Ovary (tissue), 9 donors: ENCODE results near the gene ATP2B2. TPM values are rescaled to one million over a fixed set of nuclear protein-coding genes. Genes with fewer than 3 reads are reported as not detected.

Source experiments
- DNase-seq, 5 donors: peaks; one replicate each; pipeline ENCODE4 v3.0.0-alpha.2; 2019 to 2020
- H3K27ac ChIP-seq, 2 donors: fragments of 200-600 bp; one replicate each; pipeline versions ENCODE4 v1.5.1 to v1.8.0; 2019 to 2022
- H3K27me3 ChIP-seq: fragments of 200-600 bp; one replicate; pipeline ENCODE4 v1.8.0; 2022
- H3K36me3 ChIP-seq: fragments of 200-600 bp; sonication (generic); one replicate; pipeline ENCODE4 v1.5.1; 2019
- H3K4me1 ChIP-seq: one replicate; pipeline ENCODE4 v1.8.1; 2013; ENCODE audit warnings: mild to moderate bottlenecking, moderate library complexity; ENCODE audit not compliant: insufficient read depth
- H3K4me3 ChIP-seq: fragments of 200-600 bp; sonication (generic); one replicate; pipeline ENCODE4 v1.5.1; 2017
- H3K9me3 ChIP-seq, 2 donors: fragments of 200-600 bp in 1 of 2; sonication (generic) in 1 of 2; one replicate each; pipeline versions ENCODE4 v1.5.1 to v1.8.1; 2013 to 2019; ENCODE audit warnings: mild to moderate bottlenecking in 1 of 2, moderate library complexity in 1 of 2
- CTCF ChIP-seq, 3 donors: fragments of 450-650 bp in 2 of 3; fragments of 200-600 bp in 1 of 3; IDR thresholded peaks; one replicate each; pipeline versions ENCODE4 v1.5.1 to v1.8.0; 2016 to 2022; ENCODE audit warnings: antibody characterized with exemption in 3 of 3, mild to moderate bottlenecking in 1 of 3
- EP300 ChIP-seq: sonication (generic); formaldehyde crosslinking; IDR thresholded peaks from one replicate; pipeline ENCODE4 v1.6.1; 2017; ENCODE audit warnings: antibody characterized with exemption
- POLR2A ChIP-seq: fragments of 450-650 bp; IDR thresholded peaks from one replicate; pipeline ENCODE4 v1.6.1; 2017; ENCODE audit warnings: antibody characterized with exemption, mild to moderate bottlenecking, moderate library complexity
- WGBS, 3 donors: extraction: QIAGEN DNeasy Blood & Tissue Kit in 1 of 3; methylation state at CpG; one replicate each; pipeline versions ENCODE4 v1.1.5 to v1.1.7; 2013 to 2017; 5-methylcytosine and 5-hydroxymethylcytosine counted together
- intact Hi-C, 4 donors: fragments of 100-400 bp; cut with DNase I; formaldehyde crosslinking; loops; one replicate each; pipeline versions ENCODE4 v1.11.0 to v1.15.1; 2022 to 2023
- polyA plus RNA-seq, 2 donors: library from polyadenylated mRNA; stranded (reverse); fragments of 200-250 nt in 1 of 2; fragments of 350-450 nt in 1 of 2; fragmentation: Illumina TruSeq in 1 of 2; extraction: RNeasy Lipid Tissue Mini Kit (QIAGEN cat#74804) in 1 of 2; gene quantifications; one replicate each; pipeline ENCODE4 v1.2.3, GENCODE V29; 2013 to 2014
- total RNA-seq, 7 donors: library from RNA; depleted of rRNA in 2 of 7; stranded (reverse); fragments of >200 nt in 2 of 7; fragmentation: NEBNext Ultra II Directional in 3 of 7; extraction: Animal tissue kit (Norgen Biotek cat#: 25700) in 3 of 7; gene quantifications; one replicate each; pipeline versions ENCODE4 v1.1.0 to v1.2.4, GENCODE V29; 2016 to 2023
- donor health status: DM: no; HTN: no; CAD: no; lungs with moderate emphysema.
- donor health status: DM: no; HTN: no; CAD: no.
- donor health status: Bipolar disorder and iron deficiency.
- donor health status: DM: yes; HTN: yes; CAD: no.
- donor health status: DM: no; HTN: no; CAD: no.
- donor health status: DM: yes; HTN: yes; CAD: no.

ATP2B2 gene
- total and polyA plus RNA-seq, 9 donors: 0.05 to 11.6 (median 0.52) TPM; not detected in 2

- Histone ChIP-seq H3K36me3 (no peaks in the 10 kb centered on the region), H3K27me3 (no peaks in the 10 kb centered on the region), H3K27ac (no peak overlapping the region), H3K9me3 (no peaks in the 10 kb centered on the region), H3K4me1 (no peaks in the 10 kb centered on the region), H3K4me3 (no peak overlapping the region)
- 64 to 75% (median 71%) methylated on average over 7 of the region's 7 CpGs for WGBS, 3 donors
- intact Hi-C loops: no loop called here
- TF ChIP-seq EP300 (no peak), POLR2A (no peak)
- DNase-seq: peak in 1 of 5 donors; percentile 10
Measured at GRCh38 chr3:10517627-10518026, 12.2 kb upstream of the ATP2B2 start.

- WGBS, 3 donors: 49 to 56% (median 52%) methylated on average over 14 of the region's 14 CpGs
- Histone ChIP-seq H3K27me3 (no peaks in the 10 kb centered on the region), H3K4me3 (no peak overlapping the region), H3K4me1 (no peaks in the 10 kb centered on the region), H3K36me3 (no peaks in the 10 kb centered on the region), H3K9me3 (no peaks in the 10 kb centered on the region), H3K27ac (no peak overlapping the region)
- intact Hi-C loops: no loop called here
- TF ChIP-seq EP300: no peak
- peak in 1 of 5 donors; percentile 12 for DNase-seq
Measured at GRCh38 chr3:10516544-10517452, 11.4 kb upstream of the ATP2B2 start.

GRCh38 chr3:10515884-10516495, 10.6 kb upstream of the ATP2B2 start:
- WGBS, 3 donors: 51 to 67% (median 58%) methylated on average over 7 of the region's 7 CpGs
- peak in 1 of 5 donors; percentile 12 for DNase-seq

GRCh38 chr3:10515396-10515795, 10.0 kb upstream of the ATP2B2 start:
- Histone ChIP-seq H3K9me3 (no peaks in the 10 kb centered on the region), H3K36me3 (no peaks in the 10 kb centered on the region), H3K27me3 (no peaks in the 10 kb centered on the region), H3K27ac (no peak overlapping the region), H3K4me1 (no peaks in the 10 kb centered on the region), H3K4me3 (no peak overlapping the region)
- intact Hi-C loops: no loop called here
- TF ChIP-seq CTCF (IDR thresholded peaks at IDR 0.05) (no peak), POLR2A (no peak), EP300 (no peak)
- WGBS, 3 donors: 51 to 74% (median 68%) methylated on average over 3 of the region's 3 CpGs
- no peak for DNase-seq

More at GRCh38 chr3:10515884-10516495, 10.6 kb upstream of the ATP2B2 start:
- Histone ChIP-seq H3K4me1 (no peaks in the 10 kb centered on the region), H3K36me3 (no peaks in the 10 kb centered on the region), H3K27me3 (no peaks in the 10 kb centered on the region), H3K9me3 (no peaks in the 10 kb centered on the region), H3K4me3 (no peak overlapping the region), H3K27ac (no peak overlapping the region)
- intact Hi-C loops: no loop called here
- TF ChIP-seq POLR2A (no peak), EP300 (no peak), CTCF (IDR thresholded peaks at IDR 0.05) (no peak)

- Histone ChIP-seq H3K36me3 (no peaks in the 10 kb centered on the region), H3K27me3 (no peaks in the 10 kb centered on the region), H3K4me3 (no peak overlapping the region), H3K4me1 (no peaks in the 10 kb centered on the region), H3K9me3 (no peaks in the 10 kb centered on the region), H3K27ac (no peak overlapping the region)
- intact Hi-C loops: no loop called here
- DNase-seq: no peak
- WGBS, 3 donors: 62 to 75% (median 75%) methylated on average over 3 to 8 of the region's 8 CpGs
- TF ChIP-seq POLR2A (no peak), CTCF (IDR thresholded peaks at IDR 0.05) (no peak), EP300 (no peak)
Measured at GRCh38 chr3:10514407-10515069, 9.2 kb upstream of the ATP2B2 start.
